DOHH2 (cell line): ENCODE results near the gene KDM6A.

Experiments used
- H3F3A ChIP-seq: fragments of 200-600 bp; sonication (generic), shearing (Covaris generic); 2 replicates; pipeline ENCODE4 v1.6.0; 2016; ENCODE audit warnings: antibody characterized with exemption, mild to moderate bottlenecking; ENCODE audit not compliant: control insufficient read depth, insufficient read depth
- H3K27ac ChIP-seq: fragments of 200-600 bp; sonication (generic); 2 replicates; pipeline ENCODE4 v1.5.1; 2014; ENCODE audit warnings: low read depth, mild to moderate bottlenecking, low read length, moderate library complexity
- H3K27me3 ChIP-seq: fragments of 200-600 bp; sonication (generic); 2 replicates; pipeline ENCODE4 v1.6.1; 2014; ENCODE audit warnings: mild to moderate bottlenecking, low read length, mixed read lengths; ENCODE audit not compliant: control insufficient read depth
- H3K36me3 ChIP-seq: fragments of 200-600 bp; sonication (generic); 2 replicates; pipeline ENCODE4 v1.6.1; 2014; ENCODE audit warnings: mild to moderate bottlenecking, low read length, moderate library complexity, mixed read lengths; ENCODE audit not compliant: control insufficient read depth
- H3K4me1 ChIP-seq: fragments of 200-600 bp; sonication (generic); 2 replicates; pipeline ENCODE4 v1.6.1; 2014; ENCODE audit warnings: mild to moderate bottlenecking, low read length, mixed read lengths; ENCODE audit not compliant: control insufficient read depth
- H3K4me2 ChIP-seq: fragments of 200-600 bp; sonication (generic); 2 replicates; pipeline ENCODE4 v1.6.0; 2014; ENCODE audit warnings: mild to moderate bottlenecking, low read length, moderate library complexity
- H3K4me3 ChIP-seq: fragments of 200-600 bp; sonication (generic); 2 replicates; pipeline ENCODE4 v1.5.1; 2014; ENCODE audit warnings: mild to moderate bottlenecking, low read length, mixed read lengths
- H3K79me2 ChIP-seq: fragments of 200-600 bp; sonication (generic); 2 replicates; pipeline ENCODE4 v1.6.1; 2014; ENCODE audit warnings: mild to moderate bottlenecking, low read length, mixed read lengths; ENCODE audit not compliant: control insufficient read depth
- H3K9me2 ChIP-seq: fragments of 200-600 bp; sonication (generic); replicated peaks from 2 replicates; pipeline ENCODE4 v1.6.1; 2014; ENCODE audit warnings: mild to moderate bottlenecking, low read length, mixed read lengths; ENCODE audit not compliant: control insufficient read depth
- H3K9me3 ChIP-seq: fragments of 200-600 bp; sonication (generic); 2 replicates; pipeline ENCODE4 v1.6.1; 2014; ENCODE audit warnings: antibody characterized with exemption, low read length, mixed read lengths; ENCODE audit not compliant: control insufficient read depth, insufficient read depth
- H4K20me1 ChIP-seq: fragments of 200-600 bp; sonication (generic); 2 replicates; pipeline ENCODE4 v1.6.0; 2014; ENCODE audit warnings: low read depth, mild to moderate bottlenecking, antibody characterized with exemption, low read length, moderate library complexity; ENCODE audit not compliant: control insufficient read depth, insufficient read depth
- EZH2phosphoT487 ChIP-seq: fragments of 200-600 bp; sonication (generic); IDR thresholded peaks from 2 replicates; pipeline ENCODE4 v1.6.1; 2017; ENCODE audit warnings: borderline replicate concordance, mild to moderate bottlenecking, antibody characterized with exemption, low read length, moderate library complexity, mixed read lengths
- TF ChIP-seq, protein P1 (sequence below): fragments of 200-600 bp; sonication (generic); IDR thresholded peaks from one replicate; pipeline ENCODE4 v1.5.1; 2014; ENCODE audit warnings: antibody characterized with exemption, mild to moderate bottlenecking, low read depth, low read length; ENCODE audit not compliant: poor library complexity, severe bottlenecking

The KDM6A gene

DNA sequence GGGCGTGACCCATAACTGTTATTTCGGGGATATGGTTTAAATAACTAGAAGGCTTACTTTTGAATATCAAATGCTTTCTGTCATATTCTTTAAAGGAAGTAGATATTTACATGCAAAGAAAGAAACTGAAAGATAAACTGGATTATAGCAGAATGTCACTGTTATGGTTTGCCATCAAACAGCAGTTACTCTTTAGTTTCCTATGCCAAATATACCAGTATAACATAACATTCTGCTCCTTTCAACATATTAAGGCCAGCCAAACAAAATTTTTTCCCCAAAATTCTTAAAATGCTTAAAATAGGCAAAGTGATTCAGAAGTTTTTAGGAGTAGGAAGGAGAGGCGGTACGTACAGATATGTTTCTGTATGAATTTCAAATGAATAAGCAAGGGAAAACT, 27.0 kb downstream of the KDM6A start:
- no peaks in the 10 kb centered on the region for H3K27me3 ChIP-seq
- H3K79me2 ChIP-seq: peaks cover 100% of the 10 kb centered on the region
- H4K20me1 ChIP-seq: peaks cover 4% of the 10 kb centered on the region; the same call in 1 of the 2 replicates
- no peaks in the 10 kb centered on the region for H3K9me2 ChIP-seq
- no peaks in the 10 kb centered on the region for H3K36me3 ChIP-seq
- H3K4me3 ChIP-seq: peak overlapping the region; percentile 38
- peaks cover 22% of the 10 kb centered on the region for H3F3A ChIP-seq
- no peak for TF ChIP-seq EZH2phosphoT487
- TF ChIP-seq, protein P1, sequence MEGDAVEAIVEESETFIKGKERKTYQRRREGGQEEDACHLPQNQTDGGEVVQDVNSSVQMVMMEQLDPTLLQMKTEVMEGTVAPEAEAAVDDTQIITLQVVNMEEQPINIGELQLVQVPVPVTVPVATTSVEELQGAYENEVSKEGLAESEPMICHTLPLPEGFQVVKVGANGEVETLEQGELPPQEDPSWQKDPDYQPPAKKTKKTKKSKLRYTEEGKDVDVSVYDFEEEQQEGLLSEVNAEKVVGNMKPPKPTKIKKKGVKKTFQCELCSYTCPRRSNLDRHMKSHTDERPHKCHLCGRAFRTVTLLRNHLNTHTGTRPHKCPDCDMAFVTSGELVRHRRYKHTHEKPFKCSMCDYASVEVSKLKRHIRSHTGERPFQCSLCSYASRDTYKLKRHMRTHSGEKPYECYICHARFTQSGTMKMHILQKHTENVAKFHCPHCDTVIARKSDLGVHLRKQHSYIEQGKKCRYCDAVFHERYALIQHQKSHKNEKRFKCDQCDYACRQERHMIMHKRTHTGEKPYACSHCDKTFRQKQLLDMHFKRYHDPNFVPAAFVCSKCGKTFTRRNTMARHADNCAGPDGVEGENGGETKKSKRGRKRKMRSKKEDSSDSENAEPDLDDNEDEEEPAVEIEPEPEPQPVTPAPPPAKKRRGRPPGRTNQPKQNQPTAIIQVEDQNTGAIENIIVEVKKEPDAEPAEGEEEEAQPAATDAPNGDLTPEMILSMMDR: no peak
- H3K27ac ChIP-seq: no peak overlapping the region
- H3K4me1 ChIP-seq: peaks cover 85% of the 10 kb centered on the region
- peak overlapping the region; percentile 65 for H3K4me2 ChIP-seq
- H3K9me3 ChIP-seq: no peaks in the 10 kb centered on the region

DNA sequence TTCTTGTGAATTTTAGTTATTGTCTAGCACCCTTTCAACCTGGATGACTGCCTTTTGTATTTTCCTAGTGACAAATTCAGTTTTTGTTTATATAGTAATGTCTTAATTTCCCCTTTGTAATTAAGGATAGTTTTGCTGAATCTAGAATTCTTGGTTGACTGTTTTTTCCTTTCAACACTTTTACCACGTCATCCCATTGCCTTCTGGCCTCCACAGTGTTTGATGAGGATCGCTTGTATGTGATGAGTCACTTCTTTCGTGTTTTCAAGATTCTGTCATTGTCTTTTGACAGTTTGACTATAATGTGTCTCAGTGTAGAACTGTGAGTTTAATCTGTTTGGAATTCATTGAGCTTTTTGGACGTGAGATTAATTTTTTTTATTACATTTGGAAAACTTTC, 30.1 kb downstream of the KDM6A start:
- no peaks in the 10 kb centered on the region for H3K9me3 ChIP-seq
- no peaks in the 10 kb centered on the region for H3K9me2 ChIP-seq
- H3F3A ChIP-seq: peaks cover 18% of the 10 kb centered on the region
- H3K79me2 ChIP-seq: peaks cover 100% of the 10 kb centered on the region
- H3K4me3 ChIP-seq: peak overlapping the region; percentile 15; the same call in 1 of the 2 replicates
- H3K27me3 ChIP-seq: no peaks in the 10 kb centered on the region
- peaks cover 90% of the 10 kb centered on the region for H3K4me1 ChIP-seq
- peaks cover 11% of the 10 kb centered on the region; the same call in 1 of the 2 replicates for H4K20me1 ChIP-seq
- TF ChIP-seq EZH2phosphoT487: no peak
- TF ChIP-seq, protein P1: no peak
- no peaks in the 10 kb centered on the region for H3K36me3 ChIP-seq
- H3K27ac ChIP-seq: no peak overlapping the region
- peak overlapping the region; percentile 75 for H3K4me2 ChIP-seq

DNA sequence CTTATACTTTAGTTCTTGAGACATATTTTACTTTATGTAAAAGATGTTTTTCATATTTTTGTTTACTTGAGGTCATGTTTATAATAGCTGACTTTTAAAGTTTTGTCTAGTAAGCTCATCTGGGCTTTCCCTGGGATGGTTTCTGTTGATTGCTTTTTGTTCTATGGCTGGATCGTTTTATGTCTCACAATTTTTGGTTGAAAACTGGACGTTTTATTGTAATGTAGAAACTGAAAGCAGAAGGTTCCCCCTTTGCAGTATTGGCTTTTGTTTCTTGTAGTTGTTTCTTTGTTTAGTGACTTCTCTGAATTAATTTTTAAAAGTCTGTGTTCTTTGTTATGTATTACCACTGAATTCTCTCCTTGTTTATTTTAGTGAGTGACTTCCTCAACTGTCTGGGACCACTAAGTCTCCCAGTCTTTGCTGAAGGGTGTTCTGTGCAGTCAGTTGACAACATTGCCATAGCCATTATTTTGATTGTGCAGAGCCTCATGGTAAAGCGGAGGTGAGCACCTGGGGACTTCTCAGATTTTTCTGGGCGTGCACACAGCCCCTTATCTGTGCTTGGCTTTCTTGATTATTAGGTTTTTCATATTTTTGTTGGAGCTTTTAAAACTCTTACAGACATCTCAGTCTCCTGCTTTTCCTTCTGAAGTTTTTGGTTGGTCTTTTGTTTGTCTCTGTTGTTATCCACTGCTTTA, 31.0 kb downstream of the KDM6A start:
- Histone ChIP-seq H3K4me3 (peak overlapping the region; percentile 20), H3K9me2 (no peaks in the 10 kb centered on the region), H3K36me3 (no peaks in the 10 kb centered on the region), H4K20me1 (peaks cover 12% of the 10 kb centered on the region; the same call in 1 of the 2 replicates), H3F3A (peaks cover 18% of the 10 kb centered on the region), H3K27ac (peak overlapping the region; percentile 44), H3K9me3 (no peaks in the 10 kb centered on the region), H3K27me3 (no peaks in the 10 kb centered on the region), H3K4me2 (peak overlapping the region; percentile 75), H3K4me1 (peaks cover 90% of the 10 kb centered on the region), H3K79me2 (peaks cover 100% of the 10 kb centered on the region)
- no peak for TF ChIP-seq EZH2phosphoT487
- TF ChIP-seq, protein P1: no peak
